Right cardiac atrium (tissue), 5 donors: ENCODE data around the gene ID2. TPM values are rescaled to one million over a fixed set of nuclear protein-coding genes. Genes with fewer than 3 reads are reported as not detected.

ENCODE experiments used
- ATAC-seq, 2 donors: fragments of 200-7000 bp; cut with Tn5 transposase; one replicate each; pipeline versions ENCODE4 v1.8.0 to v1.9.1; 2020; ENCODE audit warnings: moderate library complexity in 2 of 2, mild to moderate bottlenecking in 1 of 2
- DNase-seq, 3 donors: peaks; one replicate each; pipeline ENCODE4 v3.0.0-alpha.2; 2020
- H3K27ac ChIP-seq: one replicate; pipeline ENCODE4 v1.5.1; 2013; ENCODE audit warnings: mild to moderate bottlenecking, low read length, control low read depth, moderate library complexity
- H3K27me3 ChIP-seq: one replicate; pipeline ENCODE4 v1.6.1; 2013; ENCODE audit not compliant: control insufficient read depth, insufficient read depth
- H3K4me1 ChIP-seq: one replicate; pipeline ENCODE4 v1.6.1; 2013; ENCODE audit warnings: low read length; ENCODE audit not compliant: control insufficient read depth, insufficient read depth
- H3K4me3 ChIP-seq: one replicate; pipeline ENCODE4 v1.5.1; 2013; ENCODE audit warnings: low read length, control low read depth
- H3K9me3 ChIP-seq: one replicate; pipeline ENCODE4 v1.6.1; 2013; ENCODE audit warnings: low read length; ENCODE audit not compliant: control insufficient read depth
- WGBS: extraction: QIAGEN DNeasy Blood & Tissue Kit; methylation state at CpG from one replicate; pipeline ENCODE4 v1.1.7; 2013; 5-methylcytosine and 5-hydroxymethylcytosine counted together
- intact Hi-C, 4 donors: fragments of 100-400 bp; cut with DNase I; formaldehyde crosslinking; loops; one replicate each; pipeline versions ENCODE4 v1.11.0 to v1.14.0; 2022 to 2023
- polyA plus RNA-seq: library from polyadenylated mRNA; stranded (reverse); fragments of 200-250 nt; gene quantifications from one replicate; pipeline ENCODE4 v1.2.3, GENCODE V29; 2013
- total RNA-seq, 4 donors: library from RNA; stranded (reverse); fragmentation: NEBNext Ultra II Directional; extraction: Animal tissue kit (Norgen Biotek cat#: 25700); gene quantifications; one replicate each; pipeline ENCODE4 v1.2.1, GENCODE V29; 2021
- donor health status: healthy with polysubstance abuse.
- donor health status: DM: no; HTN: yes; CAD: no.
- donor health status: DM: no; HTN: no; CAD: no.
- donor health status: DM: no; HTN: yes; CAD: no; lungs with severe emphysema.
- donor health status: DM: yes; HTN: yes; CAD: no.

Gene ID2
- total and polyA plus RNA-seq, 5 donors: 109 to 205 (median 116) TPM

GRCh38 chr2:8640498-8640897, 41.4 kb upstream of the ID2 start:
- ATAC-seq: no peak
- no peak overlapping the region for H3K4me3 ChIP-seq
- H3K9me3 ChIP-seq: no peaks in the 10 kb centered on the region
- H3K27me3 ChIP-seq: no peaks in the 10 kb centered on the region
- 98% methylated on average over 8 of the region's 8 CpGs for WGBS
- peaks cover 2% of the 10 kb centered on the region for H3K4me1 ChIP-seq
- DNase-seq: no peak
- no peak overlapping the region for H3K27ac ChIP-seq
- intact Hi-C loops: no loop called here

- WGBS: 96% methylated on average over 16 of the region's 16 CpGs
- H3K9me3 ChIP-seq: no peaks in the 10 kb centered on the region
- H3K4me1 ChIP-seq: peaks cover 2% of the 10 kb centered on the region
- no peak for ATAC-seq
- intact Hi-C loops: no loop called here
- DNase-seq: no peak
- no peak overlapping the region for H3K4me3 ChIP-seq
- H3K27me3 ChIP-seq: no peaks in the 10 kb centered on the region
- no peak overlapping the region for H3K27ac ChIP-seq
Observed at GRCh38 chr2:8641301-8641965, 40.4 kb upstream of the ID2 start.

- no peak for ATAC-seq
- Histone ChIP-seq H3K4me1 (no peaks in the 10 kb centered on the region), H3K27me3 (no peaks in the 10 kb centered on the region), H3K9me3 (no peaks in the 10 kb centered on the region), H3K4me3 (no peak overlapping the region), H3K27ac (no peak overlapping the region)
- whole genome bisulfite sequencing: 80% methylated on average over 12 of the region's 12 CpGs
- DNase-seq: no peak
- intact Hi-C loops: no loop called here
Observed at GRCh38 chr2:8642366-8643068, 39.3 kb upstream of the ID2 start.

- no peak overlapping the region for H3K27ac ChIP-seq
- H3K4me1 ChIP-seq: no peaks in the 10 kb centered on the region
- DNase-seq: no peak
- intact Hi-C loops: no loop called here
- WGBS: 80% methylated on average over 7 of the region's 7 CpGs
- no peak for ATAC-seq
- no peaks in the 10 kb centered on the region for H3K9me3 ChIP-seq
- no peak overlapping the region for H3K4me3 ChIP-seq
- no peaks in the 10 kb centered on the region for H3K27me3 ChIP-seq
Observed at GRCh38 chr2:8643250-8643995, 38.4 kb upstream of the ID2 start.

GRCh38 chr2:8643996-8644356, 37.9 kb upstream of the ID2 start:
- intact Hi-C loops: no loop called here
- Histone ChIP-seq H3K4me1 (no peaks in the 10 kb centered on the region), H3K27ac (no peak overlapping the region), H3K9me3 (no peaks in the 10 kb centered on the region), H3K27me3 (no peaks in the 10 kb centered on the region), H3K4me3 (no peak overlapping the region)
- DNase-seq (no peak), ATAC-seq (peak in 1 of 2 donors; percentile 17)
- 96% methylated on average over 5 of the region's 5 CpGs for WGBS

GRCh38 chr2:8644605-8645175, 37.2 kb upstream of the ID2 start:
- ATAC-seq (peak; percentile 57 to 65), DNase-seq (peak in 2 of 3 donors; percentile 78 to 83)
- Histone ChIP-seq H3K4me3 (no peak overlapping the region), H3K9me3 (no peaks in the 10 kb centered on the region), H3K27ac (no peak overlapping the region), H3K27me3 (no peaks in the 10 kb centered on the region), H3K4me1 (no peaks in the 10 kb centered on the region)
- 75% methylated on average over 19 of the region's 19 CpGs for WGBS
- intact Hi-C loops: no loop called here

GRCh38 chr2:8645176-8645831, 36.6 kb upstream of the ID2 start:
- Histone ChIP-seq H3K27me3 (no peaks in the 10 kb centered on the region), H3K27ac (no peak overlapping the region), H3K9me3 (no peaks in the 10 kb centered on the region), H3K4me3 (no peak overlapping the region), H3K4me1 (no peaks in the 10 kb centered on the region)
- WGBS: 91% methylated on average over 51 of the region's 51 CpGs
- ATAC-seq: peak; percentile 26 to 28
- intact Hi-C loops: no loop called here
- no peak for DNase-seq

GRCh38 chr2:8646731-8647461, 35.0 kb upstream of the ID2 start:
- H3K27me3 ChIP-seq: no peaks in the 10 kb centered on the region
- DNase-seq (no peak), ATAC-seq (no peak)
- no peaks in the 10 kb centered on the region for H3K9me3 ChIP-seq
- WGBS: 97% methylated on average over 11 of the region's 11 CpGs
- H3K4me3 ChIP-seq: no peak overlapping the region
- H3K27ac ChIP-seq: no peak overlapping the region
- H3K4me1 ChIP-seq: no peaks in the 10 kb centered on the region
- intact Hi-C loops: no loop called here

- H3K4me1 ChIP-seq: no peaks in the 10 kb centered on the region
- no peak for DNase-seq
- intact Hi-C loops: no loop called here
- no peak overlapping the region for H3K27ac ChIP-seq
- H3K27me3 ChIP-seq: no peaks in the 10 kb centered on the region
- 97% methylated on average over 1 of the region's 1 CpG for WGBS
- H3K9me3 ChIP-seq: no peaks in the 10 kb centered on the region
- H3K4me3 ChIP-seq: no peak overlapping the region
- no peak for ATAC-seq
Observed at GRCh38 chr2:8647462-8647857, 34.4 kb upstream of the ID2 start.

GRCh38 chr2:8648441-8649213, 33.2 kb upstream of the ID2 start:
- H3K4me1 ChIP-seq: no peaks in the 10 kb centered on the region
- H3K27me3 ChIP-seq: no peaks in the 10 kb centered on the region
- ATAC-seq (no peak), DNase-seq (no peak)
- no peak overlapping the region for H3K27ac ChIP-seq
- H3K9me3 ChIP-seq: no peaks in the 10 kb centered on the region
- intact Hi-C loops: no loop called here
- no peak overlapping the region for H3K4me3 ChIP-seq
- 96% methylated on average over 11 of the region's 11 CpGs for WGBS
